RCC 7860 (cell line): ENCODE data around the gene LCE1E.

Experiments
- DNase-seq: peaks from one replicate; pipeline ENCODE4 v3.0.0-alpha.2; 2015; ENCODE audit warnings: low spot score
- FAIRE-seq: peaks from 2 replicates; lab custom pipeline; 2012; peaks lifted over from hg19 to GRCh38; lab: Jason Lieb, UNC

Gene LCE1E, protein sequence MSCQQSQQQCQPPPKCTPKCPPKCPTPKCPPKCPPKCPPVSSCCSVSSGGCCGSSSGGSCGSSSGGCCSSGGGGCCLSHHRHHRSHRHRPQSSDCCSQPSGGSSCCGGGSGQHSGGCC

DNA sequence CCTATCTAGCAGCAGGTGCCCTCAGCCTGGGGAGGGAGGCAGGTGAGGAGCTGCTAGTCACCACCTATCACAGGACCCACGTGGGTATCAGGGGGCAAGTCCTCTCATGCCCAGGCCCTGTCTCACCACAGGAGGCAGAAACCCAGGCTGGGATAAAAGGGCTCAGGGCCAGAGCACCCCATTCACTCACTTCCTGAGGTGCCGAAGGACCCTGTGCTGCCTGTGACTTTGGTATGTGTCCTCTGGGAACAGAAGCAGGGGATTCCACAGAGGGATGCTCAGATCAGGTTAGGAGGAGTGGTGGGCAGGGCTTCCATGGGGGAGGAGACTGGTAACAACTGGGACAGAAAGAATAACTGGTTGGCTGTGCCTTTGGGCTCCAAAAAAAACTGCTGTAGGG is at the start of gene LCE1E:
TSS of gene LCE1E (plus strand) at position 181 of the 400 bp plus-strand sequence. CDS start 1,043 bp downstream, outside the sequence.
- no peak for DNase-seq
- no peak for FAIRE-seq

GRCh38 chr1:152737997-152738396 is 48.1 kb upstream of the LCE1E start:
- no peak for FAIRE-seq
- DNase-seq: no peak

DNA sequence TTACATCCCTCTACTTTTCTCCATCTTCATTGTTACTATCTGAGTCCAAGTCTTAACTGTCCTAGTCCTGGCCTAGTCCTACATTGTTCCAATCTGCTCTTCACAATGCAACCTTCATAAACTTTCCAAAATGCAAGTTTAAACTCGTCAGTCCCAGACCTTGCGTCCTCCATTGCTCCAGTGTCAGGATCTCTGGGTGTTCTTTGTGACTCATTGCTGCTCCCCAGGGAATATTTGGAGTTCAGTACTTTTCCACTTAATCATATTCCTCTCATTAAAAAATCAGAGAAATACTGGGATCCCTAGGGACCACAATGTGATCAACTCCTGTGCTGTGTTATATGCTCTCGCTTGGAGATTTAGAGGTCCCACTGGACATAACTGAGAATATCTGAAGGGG is 46.2 kb upstream of the LCE1E start:
- no peak for DNase-seq
- no peak for FAIRE-seq

DNA sequence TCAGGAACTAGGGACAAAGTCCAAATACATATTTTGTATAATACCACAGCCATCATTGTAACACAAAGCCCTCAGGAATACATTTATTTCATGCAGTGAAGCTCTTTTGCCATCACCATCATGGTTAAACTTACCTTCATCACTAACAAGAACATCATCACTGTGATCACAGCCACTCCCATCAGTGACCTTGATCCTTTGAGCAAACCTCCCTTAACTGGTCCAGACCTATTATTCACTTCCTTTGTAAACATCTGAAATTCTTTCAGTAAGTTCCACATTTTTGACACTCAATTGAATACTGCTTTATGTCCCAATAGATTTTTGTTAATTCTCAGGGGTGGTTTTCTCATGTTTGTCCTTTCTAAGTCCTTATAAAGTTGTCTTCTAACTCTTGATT is 44.4 kb upstream of the LCE1E start:
- DNase-seq (no peak), FAIRE-seq (no peak)

- no peak for FAIRE-seq
Measured at GRCh38 chr1:152743371-152744145, 42.5 kb upstream of the LCE1E start.

DNA sequence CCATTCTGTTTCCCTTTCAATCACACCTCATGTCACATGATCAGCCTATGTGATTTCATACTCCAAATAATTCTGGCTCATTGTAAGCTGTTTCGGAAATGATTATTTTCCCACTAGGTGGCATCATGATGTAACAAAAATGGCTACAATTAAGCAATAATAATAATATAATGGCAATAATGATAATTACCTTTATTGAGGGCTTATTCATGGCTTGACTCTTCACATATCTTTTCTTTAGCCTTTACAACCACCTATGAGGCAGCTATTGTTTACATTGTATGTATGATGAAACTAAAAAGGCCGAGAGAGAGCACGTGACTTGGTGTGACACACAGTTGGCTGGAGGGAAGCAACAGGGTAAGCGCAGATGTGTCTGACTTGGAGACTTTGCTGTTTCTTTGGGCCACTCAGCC is 40.8 kb upstream of the LCE1E start:
- no peak for FAIRE-seq
- DNase-seq: no peak

More at GRCh38 chr1:152743371-152744145, 42.5 kb upstream of the LCE1E start:
- DNase-seq: no peak

DNA sequence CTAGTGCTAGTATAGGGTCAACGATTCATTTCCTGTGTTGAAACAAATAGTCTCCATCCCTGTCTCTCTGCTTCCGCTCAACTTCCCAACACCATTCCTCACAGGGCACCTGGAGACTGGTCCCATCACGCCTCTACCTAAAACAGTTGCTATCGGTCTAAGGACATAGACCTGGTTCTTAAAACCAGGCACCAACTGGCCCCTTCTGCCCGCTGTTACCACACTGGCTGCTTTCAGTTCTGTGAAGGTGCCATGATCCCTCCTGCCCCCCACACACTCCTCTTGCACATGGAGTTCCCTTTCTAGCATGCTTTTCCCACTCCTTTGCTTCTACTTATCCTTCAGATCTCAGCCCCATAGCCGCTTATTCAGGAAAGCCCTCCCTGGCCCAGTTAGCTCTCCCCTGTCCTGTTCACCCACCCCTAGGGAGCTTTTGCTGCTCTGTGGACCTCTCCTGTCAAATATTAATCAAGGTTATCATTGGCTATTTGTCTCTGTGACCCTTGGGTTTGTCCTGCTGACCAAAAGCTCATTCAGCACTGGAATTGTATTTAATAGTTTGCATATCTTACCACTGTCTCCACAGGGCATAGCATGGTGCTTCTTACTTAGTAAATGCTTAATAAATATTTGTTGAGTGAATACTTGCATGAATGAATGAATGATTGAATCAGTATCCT is 40.2 kb upstream of the LCE1E start:
- FAIRE-seq (no peak), DNase-seq (no peak)

- no peak for DNase-seq
- FAIRE-seq: no peak
Measured at GRCh38 chr1:152747831-152748230, 38.2 kb upstream of the LCE1E start.

- DNase-seq (no peak), FAIRE-seq (no peak)
Measured at GRCh38 chr1:152752225-152752624, 33.8 kb upstream of the LCE1E start.

GRCh38 chr1:152753586-152753985 is 32.5 kb upstream of the LCE1E start:
- DNase-seq (no peak), FAIRE-seq (no peak)

- FAIRE-seq (no peak), DNase-seq (no peak)
Measured at GRCh38 chr1:152756872-152757271, 29.2 kb upstream of the LCE1E start.

DNA sequence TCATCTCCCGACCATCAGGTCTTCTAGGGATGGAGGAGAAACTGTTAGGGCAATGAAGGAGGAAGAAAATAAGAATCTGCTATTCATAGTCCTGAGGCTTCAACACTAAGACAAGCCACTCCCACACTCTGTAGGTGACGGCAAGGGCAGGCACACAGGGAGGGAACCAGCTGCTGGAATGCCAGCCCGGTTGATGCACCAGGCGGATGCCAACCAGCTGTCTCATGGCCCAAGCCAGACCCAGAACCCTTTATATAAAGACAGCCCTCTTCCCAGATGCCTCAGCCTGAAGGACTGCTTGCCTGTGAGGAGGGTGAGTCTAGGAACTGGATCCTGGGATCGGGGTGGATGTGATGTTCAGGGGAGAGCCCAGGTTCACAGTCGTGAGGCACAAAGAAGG is 28.3 kb upstream of the LCE1E start, which contains the start of gene KPRP:
TSS of gene KPRP (plus strand) at position 279 of the 400 bp plus-strand sequence. CDS start 1,564 bp downstream, outside the sequence.
- FAIRE-seq (no peak), DNase-seq (no peak)

DNA sequence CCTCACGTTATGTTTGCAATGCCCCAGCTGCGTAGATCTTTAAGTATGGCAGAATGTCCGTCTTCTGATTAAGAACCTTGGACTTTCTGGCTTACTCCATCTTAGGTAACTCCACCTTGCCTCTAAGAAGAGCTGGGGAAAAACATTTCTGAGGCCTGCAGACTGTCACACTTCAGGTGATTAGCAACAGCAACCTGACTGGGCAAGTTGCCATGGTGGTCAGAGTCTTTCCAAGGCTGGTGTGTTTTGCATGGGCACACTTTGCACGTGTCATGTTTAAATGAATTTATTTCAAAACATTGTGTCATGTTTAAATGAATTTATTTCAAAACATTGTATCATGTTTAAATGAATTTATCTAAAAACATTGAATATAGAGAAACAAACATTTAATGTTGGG is 27.4 kb upstream of the LCE1E start:
- no peak for FAIRE-seq
- no peak for DNase-seq

DNA sequence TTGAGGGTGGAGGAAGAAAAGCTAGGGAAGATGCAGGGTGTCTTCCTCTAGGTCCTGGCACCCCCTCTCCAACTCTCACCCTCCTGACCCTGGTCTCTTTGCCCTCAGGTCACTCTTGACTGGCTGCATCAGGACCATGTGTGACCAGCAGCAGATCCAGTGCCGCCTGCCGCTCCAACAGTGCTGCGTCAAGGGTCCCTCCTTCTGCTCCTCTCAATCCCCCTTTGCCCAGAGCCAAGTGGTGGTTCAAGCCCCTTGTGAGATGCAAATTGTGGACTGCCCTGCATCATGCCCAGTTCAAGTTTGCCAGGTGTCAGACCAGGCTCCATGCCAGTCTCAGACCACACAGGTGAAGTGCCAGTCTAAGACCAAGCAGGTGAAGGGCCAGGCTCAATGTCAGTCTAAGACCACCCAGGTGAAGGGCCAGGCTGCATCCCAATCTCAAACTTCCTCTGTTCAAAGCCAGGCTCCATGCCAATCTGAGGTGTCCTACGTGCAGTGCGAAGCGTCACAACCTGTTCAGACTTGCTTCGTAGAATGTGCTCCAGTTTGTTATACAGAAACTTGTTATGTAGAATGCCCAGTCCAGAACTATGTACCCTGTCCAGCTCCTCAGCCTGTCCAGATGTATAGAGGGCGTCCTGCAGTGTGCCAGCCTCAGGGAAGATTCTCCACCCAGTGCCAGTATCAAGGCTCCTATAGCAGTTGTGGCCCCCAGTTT is 26.4 kb upstream of the LCE1E start:
- FAIRE-seq: no peak

GRCh38 chr1:152760551-152761190 is 25.4 kb upstream of the LCE1E start:
- FAIRE-seq: no peak
- no peak for DNase-seq

More for the DNA sequence above, 26.4 kb upstream of the LCE1E start:
- DNase-seq: no peak

- no peak for FAIRE-seq
- DNase-seq: no peak
Measured at GRCh38 chr1:152761609-152762213, 24.3 kb upstream of the LCE1E start.

DNA sequence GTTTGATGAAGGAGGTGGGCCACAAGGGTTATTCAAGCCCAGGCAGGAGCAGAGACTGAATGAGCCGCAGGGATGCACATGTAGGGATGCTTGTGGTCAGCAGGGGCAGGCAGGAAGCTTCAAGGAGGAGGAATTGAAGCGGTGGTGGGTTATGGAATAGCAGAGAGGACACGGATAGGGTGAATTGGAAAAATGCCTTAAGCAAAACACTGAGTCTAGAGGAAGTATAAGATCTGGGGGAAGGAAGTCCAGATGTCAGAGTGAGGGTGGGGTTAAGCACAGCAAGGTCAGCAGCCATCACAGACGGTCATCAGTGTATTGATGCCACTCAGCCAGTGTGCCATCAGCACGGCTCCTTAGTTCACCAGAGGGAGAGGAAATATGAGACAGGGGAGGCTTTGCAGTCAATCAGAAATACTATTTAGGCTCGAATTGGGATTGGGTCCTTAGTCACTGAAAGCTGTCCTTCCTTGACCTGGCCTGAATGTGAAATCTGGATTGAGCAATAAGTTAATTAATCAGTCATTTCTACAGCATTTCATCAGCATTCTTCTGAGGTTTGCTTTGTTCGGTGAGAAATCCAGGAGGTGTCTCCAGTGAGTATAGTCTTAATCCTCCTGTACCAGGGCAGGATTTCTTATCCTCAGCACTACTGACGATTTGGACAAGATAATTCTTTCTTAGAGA is 17.1 kb upstream of the LCE1E start:
- FAIRE-seq: no peak

DNA sequence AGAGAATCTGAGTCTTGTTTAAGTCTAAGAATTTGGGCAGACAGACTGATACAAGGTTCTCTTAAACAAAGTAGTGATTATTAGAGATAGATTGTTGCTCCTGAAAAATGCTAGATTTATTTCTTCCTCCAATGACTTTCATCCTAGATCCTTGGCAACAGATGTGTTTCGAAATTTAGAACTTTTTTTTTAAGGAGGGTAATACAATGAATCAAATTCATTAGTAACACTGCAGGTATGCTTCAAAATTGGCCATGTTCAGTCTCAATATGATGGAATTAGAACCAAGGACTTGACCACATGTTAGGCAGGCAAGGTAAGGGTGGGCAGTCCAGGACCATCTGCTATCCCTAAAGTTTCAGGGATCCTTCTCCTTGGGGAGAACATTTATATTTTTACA is 15.6 kb upstream of the LCE1E start:
- DNase-seq: no peak
- FAIRE-seq: no peak

More for the DNA sequence above, 17.1 kb upstream of the LCE1E start:
- no peak for DNase-seq

DNA sequence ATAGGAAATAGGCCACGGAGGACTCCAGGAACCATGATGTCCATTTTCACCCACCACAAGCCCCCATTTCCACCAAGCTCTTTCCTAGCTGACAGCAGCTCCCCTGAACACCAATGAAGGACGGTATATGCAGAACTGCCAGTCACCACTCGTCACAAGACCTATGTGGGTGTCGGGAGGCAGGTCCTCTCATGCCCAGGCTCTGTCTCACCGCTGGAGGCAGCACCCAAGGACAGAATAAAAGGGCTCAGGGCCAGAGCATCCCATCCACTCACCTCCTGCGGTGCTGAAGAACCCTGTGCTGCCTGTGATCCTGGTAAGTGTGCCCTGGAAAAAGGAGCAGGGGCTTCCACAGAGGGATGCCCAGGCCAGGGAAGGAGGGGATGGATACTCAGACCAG is 11.2 kb upstream of the LCE1E start, which contains the start of gene LCE1F:
TSS of gene LCE1F (plus strand) at position 266 of the 400 bp plus-strand sequence. CDS start 1,232 bp downstream, outside the sequence.
- FAIRE-seq: no peak
- DNase-seq: no peak

- DNase-seq: no peak
- FAIRE-seq: no peak
Measured at GRCh38 chr1:152776361-152776760, 9.7 kb upstream of the LCE1E start.
